CD4-positive, alpha-beta T cell treated with Interleukin-6 at 100 ng/mL for 8 hours (primary cell): ENCODE measurements around the gene IFNG.

Experiments used
- DNase-seq: peaks from one replicate; pipeline ENCODE4 v3.0.0-alpha.2; 2020; ENCODE audit warnings: mixed read lengths, low spot score

Gene IFNG

GRCh38 chr12:68115281-68115680, 44.3 kb downstream of the IFNG start:
- no peak for DNase-seq

GRCh38 chr12:68114606-68115005, 44.9 kb downstream of the IFNG start:
- no peak for DNase-seq

- DNase-seq, result peak; percentile 31
Observed at GRCh38 chr12:68113644-68114043, 45.9 kb downstream of the IFNG start.

- DNase-seq, result no peak
Observed at GRCh38 chr12:68111995-68112394, 47.5 kb downstream of the IFNG start.

GRCh38 chr12:68109444-68110217, 49.9 kb downstream of the IFNG start:
- DNase-seq, result no peak

GRCh38 chr12:68109001-68109400, 50.5 kb downstream of the IFNG start:
- DNase-seq, result no peak

GRCh38 chr12:68106660-68107059, 52.9 kb downstream of the IFNG start:
- no peak for DNase-seq

GRCh38 chr12:68106160-68106559, 53.4 kb downstream of the IFNG start:
- DNase-seq, result no peak
